Activated CD8-positive, alpha-beta T cell treated with anti-CD3 and anti-CD28 coated beads, Interleukin-2, amount 10 ng/mL, durations not matched to agents 7 days and 5 days (primary cell): ENCODE data around the gene CYB561D1. TPM values are rescaled to one million over a fixed set of nuclear protein-coding genes. Genes with fewer than 3 reads are reported as not detected.
A peak's percentile ranks its signal among the peaks of the same experiment; 100 is the strongest.

Source experiments
- ATAC-seq: fragments of 150-1000 bp; cut with Tn5 transposase; one replicate; pipeline ENCODE4 v1.10.0; 2021; ENCODE audit warnings: moderate library complexity
- CTCF ChIA-PET: fragments of 350-600 bp; sonication (Branson Sonifier 250); formaldehyde crosslinking; loops from one replicate; lab custom pipeline; 2021; ENCODE audit warnings: antibody characterized with exemption; lab: Charles Lee
- POLR2A ChIA-PET: fragments of 350-600 bp; sonication (Branson Sonifier 250); formaldehyde crosslinking; loops from one replicate; lab custom pipeline; 2021; ENCODE audit warnings: antibody characterized with exemption; lab: Charles Lee
- DNase-seq: peaks from one replicate; pipeline ENCODE4 v3.0.0-alpha.2; 2020
- H3K27ac Mint-ChIP-seq: one replicate; pipeline ENCODE4 v1.8.0; 2021; ENCODE audit warnings: mild to moderate bottlenecking, mixed read lengths
- H3K27me3 Mint-ChIP-seq: one replicate; pipeline ENCODE4 v1.8.0; 2021; ENCODE audit warnings: low read depth, mixed read lengths
- H3K36me3 Mint-ChIP-seq: one replicate; pipeline ENCODE4 v1.8.0; 2021; ENCODE audit warnings: low read depth, mixed read lengths
- H3K4me1 Mint-ChIP-seq: one replicate; pipeline ENCODE4 v1.8.0; 2021; ENCODE audit warnings: low read depth, mixed read lengths
- H3K4me3 Mint-ChIP-seq: one replicate; pipeline ENCODE4 v1.8.0; 2021; ENCODE audit warnings: mild to moderate bottlenecking, mixed read lengths
- H3K9me3 Mint-ChIP-seq: one replicate; pipeline ENCODE4 v1.8.0; 2022; ENCODE audit warnings: mixed read lengths; ENCODE audit not compliant: insufficient read depth
- total RNA-seq, 2 experiments: library from RNA; stranded (reverse); gene quantifications; one replicate each; pipeline ENCODE4 v1.2.3, GENCODE V29; 2021

Gene CYB561D1
- total RNA-seq, 2 experiments from 2014 or later: 19.0 to 19.8 TPM

- POLR2A ChIA-PET: interaction anchor here (0.8 to 2.5 kb wide), 4 partner anchors 41 to 65 kb away, joined by 3 to 8 read pairs (median 4); no protein-coding TSS in a partner anchor
- DNase-seq: peak; percentile 86
- CTCF ChIA-PET: interaction anchor here (0.7 to 33.2 kb wide), 18 partner anchors 11 to 1364 kb away, joined by 3 to 1507 read pairs (median 4); partner anchors contain the start of genes AMIGO1, GNAI3, GPR61 and PSMA5
- peaks cover 47% of the 10 kb centered on the region for H3K4me1 Mint-ChIP-seq
- H3K36me3 Mint-ChIP-seq: peaks cover 15% of the 10 kb centered on the region
- H3K4me3 Mint-ChIP-seq: no peak overlapping the region
- no peaks in the 10 kb centered on the region for H3K9me3 Mint-ChIP-seq
- no peak for ATAC-seq
- no peaks in the 10 kb centered on the region for H3K27me3 Mint-ChIP-seq
- peak overlapping the region; percentile 7 for H3K27ac Mint-ChIP-seq
Observed at GRCh38 chr1:109490029-109490933, 3.6 kb upstream of the CYB561D1 start.

GRCh38 chr1:109490934-109491302 is 3.0 kb upstream of the CYB561D1 start:
- H3K4me1 Mint-ChIP-seq: peaks cover 48% of the 10 kb centered on the region
- peak overlapping the region; percentile 7 for H3K27ac Mint-ChIP-seq
- ChIA-PET CTCF (interaction anchor here (0.7 to 33.2 kb wide), 14 partner anchors 15 to 395 kb away, joined by 3 to 1507 read pairs (median 4); partner anchors contain the start of genes AMIGO1, GNAI3, GPR61 and PSMA5), POLR2A (interaction anchor here (0.8 to 2.5 kb wide), 3 partner anchors 40 to 65 kb away, joined by 3 to 8 read pairs (median 5); no protein-coding TSS in a partner anchor)
- H3K36me3 Mint-ChIP-seq: peaks cover 19% of the 10 kb centered on the region
- no peaks in the 10 kb centered on the region for H3K27me3 Mint-ChIP-seq
- no peak overlapping the region for H3K4me3 Mint-ChIP-seq
- ATAC-seq: no peak
- no peaks in the 10 kb centered on the region for H3K9me3 Mint-ChIP-seq
- no peak for DNase-seq

GRCh38 chr1:109491372-109491771 is 2.5 kb upstream of the CYB561D1 start:
- ATAC-seq (no peak), DNase-seq (no peak)
- peaks cover 48% of the 10 kb centered on the region for H3K4me1 Mint-ChIP-seq
- no peaks in the 10 kb centered on the region for H3K9me3 Mint-ChIP-seq
- ChIA-PET POLR2A (interaction anchor here (1.1 to 2.5 kb wide), 2 partner anchors 40 to 66 kb away, joined by 5 to 8 read pairs; no protein-coding TSS in a partner anchor), CTCF (interaction anchor here (0.7 to 33.2 kb wide), 14 partner anchors 7 to 396 kb away, joined by 3 to 1507 read pairs (median 4); partner anchors contain the start of genes AMIGO1, ATXN7L2, GNAI3 and GPR61)
- H3K4me3 Mint-ChIP-seq: no peak overlapping the region
- no peak overlapping the region for H3K27ac Mint-ChIP-seq
- H3K27me3 Mint-ChIP-seq: no peaks in the 10 kb centered on the region
- peaks cover 24% of the 10 kb centered on the region for H3K36me3 Mint-ChIP-seq

- Mint-ChIP-seq H3K9me3 (no peaks in the 10 kb centered on the region), H3K36me3 (peaks cover 28% of the 10 kb centered on the region), H3K27me3 (no peaks in the 10 kb centered on the region), H3K4me3 (no peak overlapping the region), H3K27ac (no peak overlapping the region), H3K4me1 (peaks cover 49% of the 10 kb centered on the region)
- ChIA-PET POLR2A (interaction anchor here (0.7 to 6.7 kb wide), 4 partner anchors 9 to 56 kb away, joined by 3 to 66 read pairs (median 8); partner anchors contain the start of genes ATXN7L2 and GNAI3), CTCF (interaction anchor here (0.8 to 33.2 kb wide), 11 partner anchors 9 to 216 kb away, joined by 3 to 1507 read pairs (median 5); partner anchors contain the start of genes AMIGO1, ATXN7L2, GPR61 and PSRC1)
- no peak for DNase-seq
- no peak for ATAC-seq
Observed at GRCh38 chr1:109492779-109493178, 1.1 kb upstream of the CYB561D1 start.

- Mint-ChIP-seq H3K27me3 (no peaks in the 10 kb centered on the region), H3K9me3 (no peaks in the 10 kb centered on the region), H3K4me3 (peak overlapping the region; percentile 97), H3K4me1 (peaks cover 51% of the 10 kb centered on the region), H3K27ac (no peak overlapping the region), H3K36me3 (peaks cover 32% of the 10 kb centered on the region)
- ChIA-PET POLR2A (interaction anchor here (1.0 to 6.7 kb wide), 4 partner anchors 10 to 55 kb away, joined by 3 to 66 read pairs (median 8); partner anchors contain the start of genes ATXN7L2 and GNAI3), CTCF (interaction anchor here (1.4 to 33.2 kb wide), 12 partner anchors 9 to 216 kb away, joined by 3 to 1507 read pairs (median 4); partner anchors contain the start of genes AMIGO1, ATXN7L2, GPR61 and PSRC1)
- ATAC-seq (no peak), DNase-seq (no peak)
Observed at GRCh38 chr1:109493227-109493626, 667 bp upstream of the CYB561D1 start.

- H3K9me3 Mint-ChIP-seq: no peaks in the 10 kb centered on the region
- ATAC-seq (no peak), DNase-seq (no peak)
- H3K4me3 Mint-ChIP-seq: peak overlapping the region; percentile 97
- no peaks in the 10 kb centered on the region for H3K27me3 Mint-ChIP-seq
- H3K27ac Mint-ChIP-seq: no peak overlapping the region
- POLR2A ChIA-PET: interaction anchor here (1.2 to 6.7 kb wide), 2 partner anchors 11 to 35 kb away, joined by 3 to 66 read pairs; no protein-coding TSS in a partner anchor
- H3K4me1 Mint-ChIP-seq: peaks cover 71% of the 10 kb centered on the region
- CTCF ChIA-PET: interaction anchor here (1.2 to 33.2 kb wide), 4 partner anchors 2 to 39 kb away, joined by 3 to 1507 read pairs (median 480); partner anchors contain the start of genes AMIGO1, ATXN7L2, CYB561D1 and GPR61
- H3K36me3 Mint-ChIP-seq: peaks cover 46% of the 10 kb centered on the region
Observed at GRCh38 chr1:109495738-109496137, 1.8 kb downstream of the CYB561D1 start.

GRCh38 chr1:109497449-109498160 is 3.7 kb downstream of the CYB561D1 start:
- peaks cover 51% of the 10 kb centered on the region for H3K36me3 Mint-ChIP-seq
- CTCF ChIA-PET: interaction anchor here (0.8 to 33.2 kb wide), 7 partner anchors 4 to 143 kb away, joined by 3 to 1507 read pairs (median 4); partner anchors contain the start of genes AMIGO1, ATXN7L2, CYB561D1 and GNAI3
- H3K4me3 Mint-ChIP-seq: no peak overlapping the region
- H3K27ac Mint-ChIP-seq: peak overlapping the region; percentile 14
- H3K27me3 Mint-ChIP-seq: no peaks in the 10 kb centered on the region
- POLR2A ChIA-PET: interaction anchor here (0.6 to 6.7 kb wide), 3 partner anchors 33 to 422 kb away, joined by 3 to 66 read pairs (median 13); partner anchors contain the start of genes GNAI3 and TAF13
- ATAC-seq (no peak), DNase-seq (no peak)
- H3K9me3 Mint-ChIP-seq: no peaks in the 10 kb centered on the region
- H3K4me1 Mint-ChIP-seq: peaks cover 86% of the 10 kb centered on the region

- POLR2A ChIA-PET: interaction anchor here (0.7 to 6.7 kb wide), 3 partner anchors 33 to 243 kb away, joined by 3 to 66 read pairs (median 13); partner anchors contain the start of gene GNAI3
- H3K27me3 Mint-ChIP-seq: no peaks in the 10 kb centered on the region
- no peaks in the 10 kb centered on the region for H3K9me3 Mint-ChIP-seq
- peaks cover 91% of the 10 kb centered on the region for H3K4me1 Mint-ChIP-seq
- CTCF ChIA-PET: interaction anchor here (1.0 to 33.2 kb wide), 8 partner anchors 4 to 486 kb away, joined by 3 to 1507 read pairs (median 4); partner anchors contain the start of genes AHCYL1, AMIGO1, ATXN7L2 and CYB561D1
- ATAC-seq (no peak), DNase-seq (peak; percentile 51)
- H3K4me3 Mint-ChIP-seq: no peak overlapping the region
- H3K36me3 Mint-ChIP-seq: peaks cover 56% of the 10 kb centered on the region
- H3K27ac Mint-ChIP-seq: peak overlapping the region; percentile 14
Observed at GRCh38 chr1:109498161-109498801, 4.4 kb downstream of the CYB561D1 start.

- ATAC-seq (no peak), DNase-seq (no peak)
- peak overlapping the region; percentile 54 for H3K27ac Mint-ChIP-seq
- CTCF ChIA-PET: interaction anchor here (1.0 to 33.2 kb wide), 7 partner anchors 5 to 486 kb away, joined by 3 to 1507 read pairs (median 5); partner anchors contain the start of genes AHCYL1, AMIGO1, ATXN7L2 and CYB561D1
- POLR2A ChIA-PET: interaction anchor here (0.7 kb wide), 1 partner anchor 244 kb away, joined by 3 read pairs; no protein-coding TSS in a partner anchor
- H3K36me3 Mint-ChIP-seq: peaks cover 59% of the 10 kb centered on the region
- H3K9me3 Mint-ChIP-seq: no peaks in the 10 kb centered on the region
- no peaks in the 10 kb centered on the region for H3K27me3 Mint-ChIP-seq
- H3K4me1 Mint-ChIP-seq: peaks cover 91% of the 10 kb centered on the region
- H3K4me3 Mint-ChIP-seq: no peak overlapping the region
Observed at GRCh38 chr1:109499081-109499480, 5.2 kb downstream of the CYB561D1 start.
